GM19372 (cell line): ENCODE measurements around the gene CCDC92.

ENCODE experiments used
- ATAC-seq: cut with Tn5 transposase; IDR thresholded peaks from one replicate; pipeline ENCODE4 v1.9.1; 2021; ENCODE audit warnings: mild to moderate bottlenecking, low read depth, moderate library complexity; ENCODE audit not compliant: unreplicated experiment

The CCDC92 gene

DNA sequence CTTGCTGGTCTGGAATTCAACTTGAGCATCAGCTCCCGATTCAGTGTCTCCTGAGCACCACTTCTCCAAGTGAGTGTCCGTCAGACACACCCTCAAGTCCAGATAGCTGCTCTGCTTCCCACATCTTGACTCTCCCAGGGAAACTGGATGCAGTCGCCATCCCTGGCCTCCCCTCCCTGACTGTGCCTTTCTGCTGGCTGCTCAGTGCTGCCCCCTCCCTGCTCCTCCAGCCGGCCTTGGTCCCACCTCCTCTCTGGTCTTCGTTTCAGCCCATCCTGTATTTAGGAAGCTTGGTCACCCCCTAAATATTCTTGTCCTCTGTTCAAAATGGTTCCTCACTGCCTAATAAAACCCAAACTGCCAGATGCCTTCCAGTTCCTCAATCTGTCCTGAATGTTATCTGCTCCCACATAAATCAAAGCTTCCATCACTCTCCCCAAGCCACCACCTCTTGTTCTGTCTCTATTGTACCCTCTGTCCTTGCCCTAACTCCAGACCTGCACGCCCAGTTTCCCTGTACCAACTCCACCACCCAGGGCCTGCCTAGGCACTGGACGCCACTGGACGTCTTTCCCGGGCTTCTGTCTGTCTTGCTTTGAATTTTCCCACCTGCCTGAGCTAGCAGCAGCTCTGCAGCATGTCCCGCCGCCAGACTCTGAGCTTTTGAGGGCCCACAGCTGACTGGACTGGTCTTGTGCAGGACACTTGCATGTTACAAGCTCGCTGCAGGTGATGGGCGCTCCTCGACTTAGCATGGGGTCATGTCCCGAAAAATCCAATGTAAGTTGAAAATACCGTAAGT lies 33.8 kb downstream of the CCDC92 start:
- no peak for ATAC-seq

DNA sequence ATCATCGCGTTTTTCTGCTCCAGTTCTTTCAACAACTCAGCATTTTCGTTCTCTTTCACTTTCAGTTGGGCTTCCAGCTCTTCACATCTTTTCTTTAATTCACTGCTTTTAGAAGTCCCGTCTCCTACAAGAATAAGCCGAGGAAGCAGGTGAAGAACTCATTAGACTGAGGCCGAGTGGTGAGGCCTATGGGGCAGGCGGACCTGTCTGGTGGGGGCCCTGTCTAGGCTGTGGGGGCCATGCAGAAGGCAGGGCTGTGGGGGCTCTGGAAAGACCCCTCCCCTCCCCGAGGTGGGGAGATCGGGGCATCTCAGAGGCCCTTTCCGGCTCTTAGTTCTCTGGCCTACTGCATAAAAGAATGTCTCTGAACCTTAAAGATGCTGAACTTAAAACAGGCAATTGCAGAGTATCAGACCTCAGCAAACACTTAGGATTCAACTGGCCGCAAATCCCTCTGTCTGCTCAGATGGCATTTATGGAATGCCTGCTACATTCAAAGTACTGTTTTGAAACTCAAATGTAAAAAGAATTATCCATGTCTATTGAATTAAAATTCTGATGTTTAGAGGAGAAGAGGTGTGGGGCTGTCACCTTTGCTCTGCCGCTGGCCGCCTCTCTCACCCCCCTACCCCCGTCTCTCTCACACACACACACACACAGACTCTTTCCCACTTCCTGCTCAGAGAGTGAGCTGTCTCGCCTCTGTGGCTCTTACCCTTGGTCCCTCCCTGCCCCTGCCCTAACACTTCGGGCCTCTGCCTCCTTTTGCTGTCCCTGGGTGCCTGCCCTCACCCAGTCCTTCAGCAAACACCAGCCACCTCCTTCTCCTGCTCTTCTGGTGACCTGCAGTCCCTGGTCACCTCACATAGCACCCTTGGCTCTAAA lies 34.7 kb downstream of the CCDC92 start:
- ATAC-seq, result no peak

DNA sequence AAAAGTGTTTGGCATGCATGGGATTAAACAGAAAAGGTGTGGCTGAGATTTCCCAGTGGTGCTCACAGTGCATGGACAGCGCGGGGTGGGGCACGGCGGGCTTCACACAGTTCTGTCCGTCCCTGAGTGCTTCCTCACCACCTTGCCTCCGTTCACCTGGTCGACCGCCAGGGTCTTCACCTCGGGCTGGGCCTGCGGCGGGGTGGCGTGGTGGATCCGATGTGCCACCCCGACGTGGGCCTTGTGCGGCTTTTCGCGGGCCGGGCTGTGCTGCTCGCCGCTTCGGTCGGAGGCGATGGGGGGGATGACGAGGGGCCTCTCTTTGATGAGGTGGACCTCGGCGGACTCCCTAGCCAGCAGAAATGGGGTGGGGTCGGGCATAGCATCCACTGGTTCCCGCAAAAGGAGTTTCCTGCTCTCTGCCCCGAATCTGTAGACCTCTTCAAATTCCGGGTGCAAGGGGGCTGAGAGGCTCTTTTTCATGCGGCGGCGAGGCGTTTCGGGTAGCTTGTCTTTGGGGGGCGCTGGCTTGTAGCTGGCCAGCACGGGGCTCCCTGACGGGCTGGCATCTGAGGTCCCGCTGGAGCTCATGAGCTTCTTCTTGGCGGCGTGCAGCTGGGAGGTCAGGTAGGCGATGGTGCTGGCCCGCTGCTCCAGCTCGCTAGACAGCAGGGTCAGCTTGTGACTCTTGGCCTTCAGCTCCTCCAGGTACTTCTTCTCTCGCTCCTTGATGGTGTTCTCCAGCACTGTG lies 35.5 kb downstream of the CCDC92 start:
- no peak for ATAC-seq

DNA sequence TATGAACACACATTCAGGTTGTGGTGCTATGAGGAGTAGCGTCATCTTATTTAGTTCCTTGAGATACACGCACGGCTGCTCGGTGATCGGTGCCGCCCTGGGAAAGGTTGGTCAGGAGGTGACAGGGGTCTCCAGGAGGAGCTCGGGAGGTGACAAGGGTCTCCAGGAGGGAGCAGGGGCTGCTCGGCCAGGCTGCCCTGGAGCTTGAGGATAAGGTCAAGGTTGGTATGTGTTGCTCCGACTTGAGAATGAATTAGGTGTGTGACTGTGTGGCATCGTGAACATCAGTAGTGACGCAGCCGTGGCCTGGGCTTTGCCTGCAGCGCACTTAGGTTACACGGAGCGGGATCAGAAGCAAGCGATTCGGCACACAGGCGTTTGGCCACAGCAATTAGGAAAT lies 36.2 kb downstream of the CCDC92 start:
- ATAC-seq, result no peak

GRCh38 chr12:123935956-123936355 lies 36.7 kb downstream of the CCDC92 start:
- ATAC-seq, result no peak

DNA sequence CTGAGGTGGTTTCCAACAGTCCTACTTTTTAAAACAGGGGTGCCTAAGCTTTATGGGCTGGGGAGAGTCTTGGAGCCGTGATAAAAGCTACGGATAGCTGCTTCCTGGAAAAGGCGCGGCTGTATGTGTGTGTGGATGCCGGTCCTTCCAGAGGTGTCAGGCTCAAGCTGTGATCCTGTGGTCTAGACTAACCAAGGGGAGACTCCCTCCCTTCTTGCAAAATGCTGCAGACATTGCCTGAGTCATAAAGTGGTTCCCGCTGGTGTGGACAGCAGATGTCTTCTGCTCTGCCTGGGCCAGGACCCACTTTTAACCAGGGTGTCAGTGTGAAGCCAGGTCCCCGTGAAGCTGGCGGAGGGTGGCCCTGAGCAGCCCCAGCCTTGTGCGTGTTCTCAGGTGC lies 37.8 kb downstream of the CCDC92 start:
- ATAC-seq, result no peak

- no peak for ATAC-seq
Measured at GRCh38 chr12:123934016-123934620, 38.5 kb downstream of the CCDC92 start.

DNA sequence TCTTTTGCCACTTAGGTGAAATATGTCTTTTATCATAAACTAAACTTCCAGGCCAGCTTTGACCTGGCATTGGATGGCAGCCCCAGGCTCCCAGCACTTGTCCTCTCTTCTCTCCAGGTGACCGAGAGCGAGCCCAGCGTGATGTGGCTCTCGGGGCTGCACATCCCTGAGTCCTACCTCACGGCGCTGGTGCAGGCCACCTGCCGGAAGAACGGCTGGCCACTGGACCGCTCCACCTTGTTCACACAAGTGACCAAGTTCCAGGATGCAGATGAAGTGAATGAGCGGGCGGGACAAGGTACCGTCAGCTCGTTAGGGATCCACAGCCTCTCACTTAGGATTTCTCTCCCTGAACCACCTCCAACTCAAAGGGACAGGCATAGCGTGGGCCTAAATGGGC lies 39.4 kb downstream of the CCDC92 start:
- ATAC-seq, result no peak

DNA sequence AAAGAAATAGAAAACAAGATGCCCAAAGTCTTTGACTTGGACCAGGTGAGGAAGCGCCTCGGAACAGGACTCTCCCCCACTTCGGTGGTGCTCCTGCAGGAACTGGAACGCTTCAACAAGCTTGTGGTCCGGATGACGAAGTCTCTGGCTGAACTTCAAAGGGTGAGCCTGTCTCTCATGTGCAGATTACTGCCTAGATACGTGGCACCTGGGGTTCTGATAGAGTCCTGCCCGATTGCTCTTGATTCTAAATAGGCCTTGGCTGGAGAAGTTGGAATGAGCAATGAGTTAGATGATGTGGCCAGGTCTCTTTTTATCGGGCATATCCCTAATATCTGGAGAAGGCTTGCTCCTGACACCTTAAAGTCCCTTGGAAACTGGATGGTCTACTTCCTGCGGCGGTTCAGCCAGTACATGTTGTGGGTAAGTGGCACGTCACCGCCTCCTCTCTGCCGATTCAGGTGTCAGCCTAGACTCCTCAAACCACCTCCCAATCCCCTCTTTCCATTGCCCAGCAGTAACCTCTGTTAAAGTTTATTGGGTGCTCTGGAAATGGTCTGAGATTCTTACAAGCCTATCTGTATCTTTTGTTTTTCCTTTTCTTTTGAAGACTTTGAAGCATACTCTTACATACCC lies 40.8 kb downstream of the CCDC92 start:
- no peak for ATAC-seq

- no peak for ATAC-seq
Measured at GRCh38 chr12:123929946-123930583, 42.6 kb downstream of the CCDC92 start.

- ATAC-seq, result no peak
Measured at GRCh38 chr12:123928897-123929296, 43.7 kb downstream of the CCDC92 start.

GRCh38 chr12:123928274-123928865 lies 44.3 kb downstream of the CCDC92 start:
- ATAC-seq, result no peak

- ATAC-seq, result no peak
Measured at GRCh38 chr12:123924539-123924938, 48.1 kb downstream of the CCDC92 start.

GRCh38 chr12:123923927-123924326 lies 48.7 kb downstream of the CCDC92 start:
- no peak for ATAC-seq

DNA sequence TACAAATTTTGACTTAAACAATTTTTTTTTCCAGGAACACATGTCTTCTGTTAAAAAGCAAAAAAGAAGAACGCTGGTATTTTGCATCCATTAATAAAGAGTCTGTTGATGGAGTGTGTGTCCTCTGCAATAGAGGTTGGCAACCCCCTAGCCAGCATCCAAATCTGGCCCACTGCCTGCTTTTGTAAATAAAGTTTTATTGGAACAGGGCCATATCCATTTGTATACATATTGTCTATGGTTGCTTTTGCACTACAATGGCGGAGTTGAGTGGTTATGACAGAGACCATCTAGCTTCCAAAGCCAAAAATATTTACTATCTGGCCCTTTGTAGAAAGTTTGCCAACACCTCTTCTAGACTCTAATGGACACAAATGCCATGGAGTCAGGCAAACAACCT lies 49.6 kb downstream of the CCDC92 start:
- ATAC-seq, result no peak

DNA sequence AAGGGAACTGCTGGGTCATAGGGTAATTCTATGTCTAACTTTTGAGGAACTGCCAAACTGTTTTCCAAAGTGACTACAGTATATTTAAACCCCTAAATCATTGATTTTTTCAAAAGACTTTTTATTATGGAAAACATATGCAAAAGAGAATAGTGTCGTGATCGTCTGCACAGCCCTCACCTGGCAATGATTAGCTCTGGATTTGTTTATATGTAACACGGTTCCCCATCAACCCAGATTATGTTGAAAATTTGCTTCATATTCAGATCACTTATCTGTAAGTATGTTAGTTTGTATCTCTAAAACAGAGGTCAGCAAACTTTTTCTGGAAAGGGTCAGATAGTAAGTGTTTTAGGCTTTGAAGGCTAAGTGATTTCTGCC lies 52.7 kb downstream of the CCDC92 start:
- no peak for ATAC-seq

- ATAC-seq, result no peak
Measured at GRCh38 chr12:123917337-123917850, 55.2 kb downstream of the CCDC92 start.

GRCh38 chr12:123916729-123917128 lies 55.9 kb downstream of the CCDC92 start:
- ATAC-seq, result no peak

- no peak for ATAC-seq
Measured at GRCh38 chr12:123914726-123915333, 57.8 kb downstream of the CCDC92 start.
